NCI-H128 (cell line): ENCODE data around the gene CABCOCO1.

Source experiments
- DNase-seq: peaks from one replicate; lab custom pipeline; 2025; ENCODE audit not compliant: unreplicated experiment; lab: John Stamatoyannopoulos, UW

CABCOCO1 gene

DNA sequence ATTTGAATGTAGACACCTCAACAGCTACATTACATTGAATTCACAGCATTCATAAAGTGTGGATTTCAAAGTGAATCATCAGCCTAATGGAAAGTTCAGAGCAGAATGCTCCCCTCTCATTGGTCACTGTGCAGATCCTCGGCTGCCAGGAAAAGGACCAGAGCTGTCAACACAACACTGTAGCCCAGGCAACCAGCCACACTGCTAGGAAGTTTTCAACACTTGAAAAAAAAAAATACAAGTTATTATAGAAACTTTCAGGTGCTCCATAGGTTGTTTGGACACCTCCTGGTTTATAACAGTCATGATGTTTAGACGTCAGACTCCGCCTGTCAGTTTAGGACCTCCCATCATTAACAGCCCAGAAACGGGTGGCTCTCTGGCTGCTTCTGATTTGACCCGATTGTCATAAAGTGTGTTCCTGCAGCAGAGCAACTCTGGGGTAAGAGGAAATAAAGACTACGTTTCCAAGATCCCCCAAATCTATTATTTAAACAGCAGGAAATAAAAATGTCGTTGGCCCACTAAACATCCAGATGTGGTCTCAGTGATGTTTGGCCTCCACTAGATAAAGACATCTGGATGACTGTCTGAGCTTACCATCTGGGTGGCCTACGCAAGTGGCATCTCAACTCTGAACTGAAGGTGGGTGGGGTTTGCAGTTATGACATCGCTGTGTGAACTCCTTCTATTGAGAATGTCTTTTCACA, 117.4 kb downstream of the CABCOCO1 start:
- no peak for DNase-seq

DNA sequence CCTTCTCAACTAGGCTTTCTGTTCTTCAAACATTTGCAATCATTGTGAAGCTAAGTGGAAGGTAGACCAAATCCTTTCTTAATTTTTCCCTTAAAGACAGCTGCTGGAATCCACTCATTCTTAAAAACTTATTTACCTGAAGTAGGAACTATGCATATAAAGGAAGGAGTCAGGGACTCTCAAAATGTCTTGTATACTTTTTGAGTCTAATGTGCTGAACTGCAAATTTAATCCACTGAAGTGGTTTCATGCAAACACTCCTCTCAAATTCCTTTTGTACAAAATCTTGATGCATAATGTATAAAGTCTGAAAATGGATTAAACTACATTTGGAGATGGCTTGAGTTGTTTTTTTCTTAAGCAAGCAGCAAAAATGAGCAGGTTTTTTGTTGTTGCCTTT, 118.0 kb downstream of the CABCOCO1 start:
- no peak for DNase-seq

DNA sequence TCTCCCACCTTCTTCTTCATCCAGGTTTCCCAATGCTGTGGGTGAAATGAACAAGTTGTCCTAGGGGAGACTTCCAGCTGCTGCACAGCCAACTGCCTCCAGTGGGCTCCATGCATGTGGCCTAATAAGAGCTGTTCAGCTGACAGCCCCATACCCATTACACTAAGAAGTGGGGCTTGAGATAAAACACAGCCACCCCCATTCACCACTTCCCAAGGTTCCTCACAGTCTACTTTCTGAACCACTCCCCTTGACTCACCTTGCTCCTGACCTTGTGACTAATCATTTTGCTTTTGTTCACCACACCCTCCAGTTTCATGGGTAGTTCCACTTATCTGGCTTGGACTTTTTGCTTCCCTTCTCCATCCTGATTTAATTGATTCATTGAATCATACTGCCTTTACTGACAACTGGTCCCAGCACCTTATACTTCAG, 119.3 kb downstream of the CABCOCO1 start:
- DNase-seq, result no peak

DNA sequence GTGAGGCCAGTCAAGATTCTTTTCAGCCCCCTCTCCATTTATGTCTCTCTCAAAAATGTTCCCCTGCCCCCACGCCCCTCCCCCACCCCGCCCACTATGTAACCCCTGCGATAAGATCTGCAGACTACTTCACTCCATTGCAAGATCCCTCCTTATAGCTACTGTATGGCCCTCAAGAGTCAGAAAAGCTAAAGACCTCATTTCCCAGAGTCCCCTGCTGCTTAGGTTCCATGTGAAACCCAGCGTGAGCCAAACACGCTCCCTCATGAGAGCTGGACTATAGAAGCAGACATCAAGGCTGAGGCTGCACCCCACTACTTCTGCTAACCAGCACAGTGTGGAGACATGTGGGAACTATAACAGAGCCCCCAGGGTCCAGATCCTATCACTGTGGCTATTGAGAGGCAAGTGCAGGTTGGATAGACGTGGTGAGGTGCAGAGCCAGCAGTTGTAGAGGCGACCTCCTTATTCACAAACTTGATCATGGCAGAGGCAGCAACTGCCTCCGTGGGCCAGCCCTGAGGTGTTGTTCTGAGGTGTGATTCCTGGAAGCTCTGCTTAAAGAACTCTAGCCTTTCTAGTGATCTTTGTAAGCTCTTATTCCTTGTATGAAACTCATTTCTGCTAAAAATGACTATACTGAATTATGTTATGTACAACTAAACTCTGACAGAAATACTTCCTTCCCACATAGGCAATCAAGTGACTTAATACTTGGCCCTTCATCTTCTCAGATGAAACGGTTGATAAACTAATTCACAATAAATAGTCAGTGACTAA, 121.8 kb downstream of the CABCOCO1 start:
- no peak for DNase-seq

DNA sequence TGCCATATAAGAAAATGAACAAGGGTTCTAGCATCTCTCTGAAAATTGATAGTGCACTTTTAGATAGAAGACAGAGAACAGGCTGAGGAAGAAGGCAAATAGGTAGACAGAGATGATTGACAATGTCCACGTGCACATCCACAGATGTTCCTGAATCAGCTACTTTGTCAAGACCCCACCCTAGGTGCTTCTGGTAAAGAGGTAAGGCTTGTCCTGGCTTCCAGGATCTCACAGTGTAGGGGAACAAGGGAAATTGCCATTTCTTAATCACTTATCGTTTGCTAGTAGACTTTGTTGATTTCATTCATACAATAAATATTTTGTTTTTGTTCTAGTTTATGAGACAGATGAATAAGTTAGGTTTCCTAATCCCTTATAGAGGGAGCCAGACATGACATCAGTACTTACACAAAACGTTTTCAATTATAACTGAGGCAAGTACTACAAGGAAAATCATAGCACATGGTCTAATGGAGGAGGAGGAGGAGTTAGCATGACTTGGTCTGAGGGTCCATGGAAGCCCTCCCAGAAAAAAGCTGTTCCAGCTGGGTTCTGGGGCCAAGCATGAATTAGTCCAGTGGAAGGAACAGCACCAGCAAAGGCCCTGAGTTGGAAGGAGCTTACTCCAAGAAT, 122.9 kb downstream of the CABCOCO1 start:
- DNase-seq, result no peak

DNA sequence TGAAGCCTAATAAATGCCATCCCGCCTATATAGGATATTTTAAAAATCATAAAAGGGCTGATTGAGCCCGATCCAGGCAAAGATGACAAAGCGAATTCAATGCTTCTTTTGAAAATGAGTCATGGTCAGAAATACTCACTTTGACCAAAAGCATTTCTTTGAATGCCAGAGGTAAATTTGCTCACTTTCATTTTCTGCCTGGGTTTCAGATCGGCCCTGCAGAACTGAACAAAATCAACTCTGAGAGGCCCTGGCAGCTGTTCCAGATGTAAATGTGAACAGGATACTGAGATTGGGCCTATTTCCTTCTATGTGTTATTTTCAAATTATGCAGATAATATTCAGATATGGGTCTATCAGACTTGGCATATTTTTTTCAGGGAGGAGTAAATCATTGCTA, 124.0 kb downstream of the CABCOCO1 start:
- no peak for DNase-seq

DNA sequence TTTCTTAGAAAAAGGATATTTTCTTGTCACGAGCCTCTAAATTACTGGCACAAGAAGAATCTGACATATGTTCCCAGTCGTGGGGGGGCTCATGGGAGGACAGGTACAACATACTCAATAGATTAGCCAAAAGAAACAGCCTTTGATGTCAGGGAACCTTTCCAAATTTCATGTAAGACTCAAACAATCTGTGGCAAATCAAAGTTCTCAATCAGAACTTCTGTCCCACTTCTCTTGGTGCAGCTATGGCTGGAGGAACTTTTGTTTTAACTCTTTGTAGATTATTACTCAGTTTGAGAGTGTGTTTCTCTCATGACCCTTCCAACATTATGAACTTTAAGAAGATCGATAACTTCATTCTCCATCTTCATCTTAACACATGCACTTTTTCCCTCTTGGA, 124.4 kb downstream of the CABCOCO1 start:
- no peak for DNase-seq

DNA sequence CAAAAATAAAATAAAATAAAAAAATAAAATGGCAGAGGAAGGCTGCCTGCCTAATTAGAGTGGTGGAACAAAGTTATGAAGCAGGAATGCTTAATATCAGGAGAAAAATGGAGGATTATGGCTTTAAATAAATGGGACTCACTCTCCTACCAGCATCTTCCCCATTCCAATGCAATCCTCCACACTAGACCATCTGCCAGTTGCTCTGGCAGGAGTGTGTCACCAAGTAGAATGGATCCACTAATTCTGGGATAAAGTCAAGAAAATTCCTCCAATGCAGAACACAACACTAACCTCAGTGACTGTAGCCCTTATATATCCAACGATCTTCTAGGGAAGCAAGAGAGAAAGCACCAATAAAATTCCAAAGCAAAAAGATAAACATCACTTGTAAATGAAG, 126.3 kb downstream of the CABCOCO1 start:
- DNase-seq, result no peak

DNA sequence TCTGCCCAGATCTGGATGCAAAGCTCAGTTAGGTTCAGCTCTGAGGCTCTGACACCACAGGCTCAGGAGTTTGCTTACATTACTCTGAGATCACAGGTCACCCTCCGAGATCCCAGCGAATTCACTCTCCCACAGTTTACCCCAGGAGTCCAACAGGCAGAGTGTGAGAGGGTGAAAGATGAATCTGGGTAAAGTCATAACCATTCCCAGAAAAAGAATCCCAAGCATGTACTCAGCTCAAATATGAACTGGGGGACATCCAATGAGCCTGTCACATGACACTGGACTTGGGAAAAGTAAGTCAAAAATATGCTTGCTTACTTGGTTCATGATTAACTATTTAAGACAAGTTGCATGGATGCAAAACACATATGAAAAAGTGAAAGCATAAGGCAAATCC, 128.5 kb downstream of the CABCOCO1 start:
- no peak for DNase-seq

DNA sequence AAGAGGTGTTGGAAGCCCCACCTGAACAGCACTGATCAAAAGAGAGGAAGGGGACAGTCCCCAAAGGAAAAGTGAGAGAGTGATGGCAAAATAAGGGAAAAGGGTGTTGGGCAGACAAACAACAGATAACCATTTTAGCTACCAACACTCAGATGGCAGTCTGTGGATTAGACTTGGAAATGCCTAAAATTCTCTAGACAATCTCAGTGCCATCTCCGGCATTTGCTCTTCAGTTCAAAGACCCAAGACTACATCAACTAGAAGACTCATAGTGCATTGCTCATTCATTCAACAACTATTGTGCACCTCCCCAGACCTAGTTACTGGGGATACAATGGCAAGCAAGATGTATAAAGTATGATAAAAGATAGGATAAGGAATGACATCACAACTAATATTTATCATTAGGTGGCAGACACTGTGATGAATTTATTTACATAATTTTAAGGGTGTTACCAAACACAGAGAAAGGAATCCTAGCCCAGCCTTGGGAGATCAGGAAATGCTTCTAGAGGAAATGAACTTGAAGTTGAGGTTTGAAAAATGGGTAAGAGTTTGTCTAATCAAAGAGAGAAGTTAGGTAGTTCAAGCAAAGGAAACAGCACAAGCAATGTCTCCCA, 129.5 kb downstream of the CABCOCO1 start:
- no peak for DNase-seq

DNA sequence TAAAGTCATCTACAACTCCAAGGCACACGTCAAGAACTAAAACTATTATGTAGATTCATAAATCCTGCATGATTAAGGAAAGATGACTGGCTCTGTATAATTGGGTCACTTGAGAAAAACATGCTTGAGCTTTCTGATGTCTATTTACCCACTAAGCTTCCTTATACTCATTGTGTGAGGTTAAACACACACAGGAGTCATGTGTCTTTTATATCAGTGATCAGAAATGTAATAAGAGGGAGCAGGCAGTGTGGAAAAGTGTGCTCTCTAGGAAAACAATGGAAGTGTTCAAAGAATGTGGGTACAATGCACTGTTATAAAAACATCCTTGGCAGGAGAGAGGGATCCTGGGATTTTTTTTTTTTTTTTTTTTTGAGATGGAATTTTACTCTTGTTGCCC, 130.2 kb downstream of the CABCOCO1 start:
- no peak for DNase-seq

DNA sequence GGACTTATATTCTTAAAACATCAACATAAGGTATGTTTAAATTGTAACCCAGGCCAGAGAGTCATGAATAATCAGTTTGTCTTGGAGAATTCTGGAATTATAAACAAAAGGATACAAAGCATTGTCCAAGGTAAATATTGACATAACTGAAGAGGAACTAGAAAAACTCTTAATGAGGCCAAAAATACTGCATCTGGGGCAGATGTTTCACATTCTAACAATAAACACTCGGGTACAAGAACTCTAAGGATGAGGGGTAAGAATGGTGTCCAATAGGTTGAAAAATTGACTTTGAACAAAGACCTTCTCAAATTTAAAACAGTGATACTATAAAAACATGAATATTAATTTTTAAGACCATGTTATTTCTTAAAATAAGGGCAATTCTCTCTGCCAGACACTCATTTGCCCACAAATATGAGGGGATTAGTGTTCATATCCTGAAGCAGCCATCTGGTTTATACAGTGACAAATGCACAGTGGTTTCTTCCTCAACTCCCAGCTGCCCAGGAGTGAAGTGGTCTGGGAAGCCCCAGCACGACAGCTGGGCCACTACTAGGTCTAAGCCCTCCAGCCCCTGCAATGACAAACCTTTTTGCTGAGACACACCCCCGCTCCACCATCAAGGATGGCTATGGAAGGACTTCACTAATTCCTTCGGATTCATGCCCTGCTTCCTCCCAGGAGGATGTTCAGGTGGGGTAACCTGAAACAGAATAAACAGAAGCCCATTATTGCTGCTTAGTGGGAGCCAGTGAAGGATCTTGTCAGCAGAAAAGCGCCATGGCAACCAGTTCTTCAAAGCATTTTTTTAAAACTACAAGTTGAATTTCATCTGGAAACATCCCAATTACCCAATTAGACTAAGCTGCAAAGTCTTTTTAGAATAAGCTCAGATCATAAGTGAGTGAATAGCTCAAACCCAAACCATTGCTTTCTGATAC, 131.3 kb downstream of the CABCOCO1 start:
- DNase-seq, result peak; percentile 35

DNA sequence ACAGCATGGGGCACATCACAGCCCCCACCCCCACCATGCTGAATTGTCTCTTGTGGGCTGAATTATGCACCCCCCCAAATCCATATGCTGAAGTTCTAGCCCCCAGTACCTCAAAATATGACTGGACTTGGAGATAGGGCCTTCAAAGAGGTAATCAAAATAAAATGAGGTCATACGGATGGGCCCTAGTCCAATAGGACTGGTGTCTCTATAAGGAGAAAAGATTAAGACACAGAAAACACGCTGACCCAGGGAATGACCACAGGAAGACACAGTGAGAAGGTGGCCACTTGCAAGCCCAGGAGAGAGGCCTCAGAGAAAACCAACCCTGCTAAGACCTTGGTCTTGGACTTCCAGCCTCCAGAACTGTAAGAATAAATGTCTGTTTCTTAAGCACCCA, 132.4 kb downstream of the CABCOCO1 start:
- no peak for DNase-seq

DNA sequence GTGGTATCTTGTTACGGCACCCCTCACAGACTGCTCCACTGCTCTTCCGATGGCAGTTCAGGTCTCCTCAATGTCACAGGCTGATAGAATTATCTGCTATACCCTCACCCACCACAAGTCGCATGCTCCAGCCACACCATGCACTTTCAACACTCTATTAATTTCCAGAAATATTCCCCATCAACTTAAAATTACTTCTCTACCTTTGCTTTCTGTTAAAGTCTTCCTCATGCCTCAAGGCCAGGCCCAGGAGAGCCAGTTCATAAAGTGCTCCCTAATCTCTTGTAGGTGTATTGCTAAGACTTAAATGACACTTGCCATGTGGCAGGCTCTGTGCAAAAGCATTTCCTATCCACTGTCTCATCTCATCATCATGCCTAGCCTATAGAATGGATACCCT, 132.8 kb downstream of the CABCOCO1 start:
- DNase-seq, result no peak

DNA sequence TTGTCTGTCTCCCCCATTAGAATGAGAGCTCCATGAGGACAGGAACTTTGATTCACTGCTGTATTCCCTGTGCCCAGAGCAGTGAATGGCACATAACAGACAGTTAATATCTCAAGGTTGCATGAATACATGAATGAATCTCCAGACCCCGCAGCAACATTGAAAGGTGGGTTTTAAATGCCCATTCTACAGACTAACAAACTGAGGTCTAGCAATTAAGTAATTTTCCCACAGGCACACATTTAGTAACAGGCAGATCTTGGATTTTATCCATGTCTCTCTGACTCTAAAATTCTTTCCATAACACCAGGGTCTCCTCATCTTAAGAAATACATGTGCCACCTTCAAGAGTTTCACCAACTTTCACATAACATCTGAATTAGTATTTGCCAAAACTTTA, 134.1 kb downstream of the CABCOCO1 start:
- DNase-seq, result no peak

DNA sequence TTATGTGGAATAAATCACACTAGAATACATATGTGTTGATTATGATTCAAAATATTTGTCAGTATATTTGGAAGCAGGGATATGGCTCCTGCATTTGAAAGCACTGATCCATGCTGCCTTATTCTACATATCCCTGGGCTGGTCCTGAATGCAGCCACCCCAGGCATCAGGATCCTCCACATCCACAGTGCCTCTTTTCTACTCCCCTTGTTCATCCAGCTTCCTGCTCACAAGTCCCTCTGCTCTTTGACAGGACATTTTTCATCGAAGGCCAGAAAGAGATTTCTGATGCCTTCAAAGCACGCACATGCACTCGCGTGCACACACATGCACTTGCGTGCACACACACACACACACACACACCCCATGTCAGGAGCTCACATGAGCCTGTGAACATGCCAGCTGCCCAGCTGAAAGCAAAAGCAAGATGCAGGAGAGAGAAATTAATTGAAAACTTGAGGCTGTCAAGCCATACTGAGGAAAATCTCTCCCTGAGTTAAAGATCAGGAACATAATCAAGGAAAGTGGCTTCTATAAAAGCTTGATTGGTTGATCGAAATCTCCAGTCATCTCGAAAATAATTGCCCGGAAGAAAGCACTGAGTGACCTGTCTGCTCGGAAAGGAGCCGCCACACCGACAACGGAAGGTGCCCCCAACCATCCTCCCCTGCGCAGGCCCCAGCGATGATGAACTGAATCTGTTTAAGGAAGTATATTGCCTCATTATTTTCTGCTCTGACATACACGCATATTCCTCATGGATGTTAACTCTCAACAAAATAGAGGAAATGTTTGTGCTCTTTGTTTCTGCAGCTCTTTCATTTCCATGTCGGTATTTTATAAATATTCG, 134.8 kb downstream of the CABCOCO1 start:
- no peak for DNase-seq

DNA sequence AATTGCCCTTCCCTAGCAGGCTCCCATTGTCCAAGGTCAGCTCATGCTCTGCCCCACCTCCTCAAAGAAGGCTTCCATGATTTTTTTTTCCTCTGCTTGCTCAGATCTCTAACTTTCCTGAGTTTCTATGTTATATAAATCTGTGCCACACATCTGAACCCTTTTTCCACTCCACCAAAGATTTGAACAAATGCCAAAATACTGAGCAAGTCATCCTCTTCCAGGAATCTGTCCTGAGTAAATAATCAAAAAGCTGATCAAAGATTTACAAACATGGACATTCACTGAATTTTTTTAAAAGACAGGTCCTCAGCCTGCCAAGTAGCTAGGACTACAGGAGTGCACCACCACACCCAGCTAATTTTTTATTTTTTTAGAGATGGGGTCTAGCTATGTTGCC, 136.0 kb downstream of the CABCOCO1 start:
- no peak for DNase-seq

DNA sequence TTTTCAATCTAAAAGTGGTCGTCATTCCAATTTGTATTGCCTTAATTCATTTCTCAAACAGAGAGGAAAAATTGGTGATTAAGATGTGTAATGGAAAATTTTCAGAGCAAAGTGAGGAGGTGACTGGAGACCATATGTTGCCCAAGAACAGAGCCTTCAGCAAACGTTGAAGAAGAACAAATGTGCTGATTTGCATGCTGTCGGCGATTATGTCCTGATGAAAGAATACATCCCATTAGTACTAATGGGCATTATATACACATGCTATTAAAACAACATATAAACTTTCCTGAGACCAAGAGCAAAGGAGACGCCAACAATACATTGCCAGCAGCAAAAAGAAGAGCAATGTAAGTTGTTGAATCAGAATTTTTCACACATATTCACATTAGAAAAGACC, 138.8 kb downstream of the CABCOCO1 start:
- no peak for DNase-seq

DNA sequence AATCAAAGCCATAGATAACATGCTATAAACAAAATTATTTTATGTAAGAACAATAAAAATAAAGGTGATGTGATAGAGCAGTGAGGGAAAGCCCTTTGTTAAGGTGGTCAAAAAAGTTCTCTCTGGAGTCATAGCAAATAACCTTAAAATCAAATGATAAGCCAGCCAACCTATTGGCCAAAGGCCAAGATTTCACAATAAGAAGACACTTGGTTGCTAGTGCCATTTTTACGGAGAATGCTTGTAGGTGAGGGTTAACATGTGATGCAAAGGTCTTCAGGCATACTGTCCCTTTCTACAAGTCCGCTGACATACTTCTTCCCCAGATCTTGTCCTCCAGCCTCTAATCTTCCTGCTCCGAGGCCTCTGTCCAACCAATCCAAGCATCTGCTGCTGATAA, 140.5 kb downstream of the CABCOCO1 start:
- no peak for DNase-seq

DNA sequence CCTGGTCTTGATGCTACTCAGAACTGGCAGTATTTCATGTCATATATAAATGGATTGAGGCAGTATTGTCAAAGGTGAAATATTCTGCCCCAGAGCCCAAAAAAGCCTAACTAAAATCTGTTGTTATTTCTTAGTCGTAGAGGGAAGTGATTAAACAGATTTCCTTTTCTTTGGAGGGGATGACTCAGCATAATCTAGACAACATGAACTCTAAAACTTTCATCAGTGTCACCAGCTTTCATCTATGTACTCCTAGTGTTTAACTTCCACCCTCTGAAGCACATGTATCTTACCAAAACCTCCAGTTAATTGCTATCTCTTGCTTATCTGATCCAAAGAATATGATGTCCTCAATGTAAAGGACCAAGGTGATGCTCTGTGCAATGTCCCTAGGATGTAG, 141.7 kb downstream of the CABCOCO1 start:
- no peak for DNase-seq
